Retina (tissue), 1 donor: Measurements from ENCODE around the gene DOCK2.
"Not testable (repeated sequence)": the region's sequence is repeated elsewhere in the genome, so short reads cannot be mapped to it uniquely, and the experiment has no call there.

Experiments
- DNase-seq: peaks from one replicate; pipeline ENCODE4 v3.0.0-alpha.2; 2016

The DOCK2 gene

DNA sequence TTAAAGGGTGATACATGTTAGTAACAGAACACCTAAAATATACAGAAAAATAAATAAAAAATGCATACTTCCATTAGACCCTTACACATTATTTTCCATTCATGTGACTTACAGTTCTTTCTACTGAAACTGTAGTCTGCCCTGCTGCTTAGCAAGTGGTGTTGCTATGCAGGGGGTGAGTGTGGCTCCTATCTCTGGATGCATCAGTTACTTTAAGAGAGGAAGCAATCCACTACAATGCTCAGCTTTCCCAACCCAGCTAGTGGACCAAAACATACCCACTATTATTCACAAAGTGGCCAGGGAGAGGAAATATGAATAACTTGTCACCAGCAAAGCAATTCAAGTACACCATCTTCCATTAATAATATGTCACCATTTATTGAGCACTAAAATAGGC, 121.8 kb downstream of the DOCK2 start:
- DNase-seq: no peak

DNA sequence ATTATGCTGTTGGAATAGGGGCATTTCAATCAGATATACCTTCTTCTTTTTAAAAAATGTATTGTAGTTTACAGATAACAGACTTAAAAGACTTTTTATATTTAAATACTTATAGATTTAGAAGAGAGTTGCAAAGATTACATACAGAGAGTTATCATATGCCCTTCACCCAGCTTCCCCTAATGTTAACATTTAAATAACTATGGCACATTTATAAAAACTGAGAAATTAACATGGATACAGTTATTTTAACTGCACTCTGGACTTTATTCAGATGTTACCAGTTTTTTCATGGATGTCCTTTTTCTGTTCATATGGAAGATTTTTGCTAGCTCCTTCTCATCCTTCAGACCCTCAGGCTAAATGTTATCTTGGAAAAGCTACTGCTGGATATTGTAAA, 123.2 kb downstream of the DOCK2 start:
- DNase-seq: no peak

DNA sequence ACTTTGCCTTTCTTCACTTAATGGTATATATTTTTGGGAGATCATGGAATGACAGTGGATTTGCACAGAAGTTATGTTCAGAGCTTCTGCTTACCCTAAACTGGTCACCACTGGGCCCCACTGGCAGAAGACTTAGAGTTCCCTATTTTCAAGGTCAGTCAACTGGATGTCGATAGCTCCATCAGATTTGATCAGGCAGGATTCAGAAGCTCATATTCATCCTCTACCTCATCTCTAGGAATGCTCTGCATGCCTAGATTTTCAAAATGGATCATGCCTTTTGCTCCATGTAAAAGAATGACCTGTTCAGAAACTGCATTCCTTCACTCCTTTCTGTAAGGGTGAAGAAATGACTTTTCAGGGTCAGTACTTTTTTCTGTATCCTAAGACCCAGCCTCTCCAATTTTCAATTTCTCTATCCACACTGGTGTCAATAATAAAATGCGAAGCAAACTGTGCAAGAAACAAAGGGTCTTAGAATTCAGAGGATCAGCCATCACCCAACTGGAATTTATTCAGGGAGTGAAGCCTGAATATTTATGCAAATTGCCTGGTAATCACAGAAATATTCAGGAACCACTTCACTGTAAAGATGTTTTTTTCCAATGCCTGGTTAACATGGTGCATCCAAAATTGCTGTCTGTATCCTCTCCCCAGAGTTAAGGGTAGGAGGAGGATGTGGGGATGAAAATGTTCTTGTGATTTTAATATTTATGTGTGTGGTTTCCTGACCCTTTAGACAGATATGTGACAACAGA, 125.4 kb downstream of the DOCK2 start:
- no peak for DNase-seq

DNA sequence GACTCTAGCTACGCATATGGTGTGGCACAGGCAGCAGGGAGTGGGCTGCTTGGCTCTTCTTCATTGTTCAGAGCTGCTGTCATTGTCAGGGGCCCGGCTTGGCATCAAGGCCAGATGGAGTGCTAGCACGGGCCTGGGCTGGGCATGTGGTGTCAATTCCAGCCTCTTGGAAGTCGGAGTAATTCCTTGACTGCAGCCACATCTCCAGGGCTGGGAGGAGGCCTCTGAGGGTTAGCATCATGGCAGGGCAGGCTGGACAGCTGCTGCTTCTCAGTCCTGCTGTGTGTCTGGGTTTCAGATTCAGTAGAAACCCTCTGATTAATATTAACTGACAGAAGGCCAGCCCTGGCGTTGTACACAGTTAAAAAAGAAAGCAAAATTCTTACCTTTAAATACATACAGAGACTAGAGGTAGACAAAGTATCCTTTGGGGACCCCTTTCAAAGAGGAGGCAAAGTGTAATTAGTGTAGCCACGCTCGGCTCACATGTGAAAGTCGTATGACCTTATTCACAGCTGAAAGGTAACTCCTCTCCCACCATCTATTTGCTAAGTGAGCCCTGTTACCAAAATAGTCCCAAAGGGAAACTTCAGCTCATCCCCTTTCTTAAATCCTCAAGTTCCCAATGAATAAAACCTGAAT, 126.4 kb downstream of the DOCK2 start:
- peak; percentile 65 for DNase-seq

DNA sequence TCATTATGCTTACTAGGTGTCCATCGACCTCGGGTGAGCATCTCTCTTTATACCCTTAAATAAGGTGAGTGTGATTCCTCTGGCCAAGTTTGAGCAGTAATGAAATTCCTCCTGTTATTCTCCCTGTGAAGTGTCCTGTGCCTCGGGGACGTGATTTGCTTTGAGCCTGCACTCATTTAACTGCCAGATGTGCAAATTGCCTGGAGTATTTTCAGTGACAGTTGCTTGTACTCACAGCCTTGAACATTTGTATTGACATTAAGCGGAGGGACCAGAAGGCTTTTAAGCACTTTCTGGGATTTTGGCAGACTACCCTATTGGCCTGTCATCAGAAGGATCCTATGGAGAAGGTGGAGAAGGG, 126.9 kb downstream of the DOCK2 start:
- DNase-seq: no peak

DNA sequence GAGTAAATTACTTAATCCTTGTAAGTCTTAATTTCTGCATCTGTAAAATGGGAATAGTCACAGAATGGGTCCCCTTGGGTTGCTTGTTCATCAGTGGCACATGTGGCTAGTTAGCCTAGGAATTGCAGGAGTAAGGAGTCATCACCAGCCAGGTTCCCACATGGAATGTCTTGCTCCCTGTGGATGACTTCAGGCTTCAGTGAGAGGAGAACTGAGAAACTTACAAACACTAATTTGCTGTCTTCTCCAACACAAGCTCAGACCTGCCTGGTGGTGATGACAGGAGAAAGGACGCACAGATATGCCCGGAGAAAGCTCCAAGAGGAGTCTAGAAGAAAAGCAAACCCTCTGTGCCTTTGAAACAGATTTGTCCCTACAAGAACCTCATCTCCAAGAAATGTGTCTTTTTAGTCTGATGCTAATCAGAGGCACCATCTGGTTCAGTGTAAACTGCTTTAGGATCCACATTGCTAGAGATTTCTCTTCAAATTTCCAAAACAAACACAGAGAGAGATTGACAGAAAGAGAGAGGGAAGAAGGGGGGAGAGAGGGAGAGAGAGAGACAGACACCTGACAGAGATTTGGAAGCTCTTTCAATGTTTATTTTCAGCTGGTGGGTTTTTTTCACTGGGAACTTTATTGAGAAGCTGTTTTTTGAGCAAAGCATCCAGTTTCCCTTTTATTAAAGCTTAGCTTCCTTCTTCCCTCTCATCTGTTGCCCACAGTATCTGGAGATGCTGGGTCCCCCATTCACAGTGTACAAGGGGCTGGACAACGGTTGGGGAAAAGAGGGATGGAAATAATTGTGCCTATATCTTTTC, 128.3 kb downstream of the DOCK2 start:
- DNase-seq: no peak

DNA sequence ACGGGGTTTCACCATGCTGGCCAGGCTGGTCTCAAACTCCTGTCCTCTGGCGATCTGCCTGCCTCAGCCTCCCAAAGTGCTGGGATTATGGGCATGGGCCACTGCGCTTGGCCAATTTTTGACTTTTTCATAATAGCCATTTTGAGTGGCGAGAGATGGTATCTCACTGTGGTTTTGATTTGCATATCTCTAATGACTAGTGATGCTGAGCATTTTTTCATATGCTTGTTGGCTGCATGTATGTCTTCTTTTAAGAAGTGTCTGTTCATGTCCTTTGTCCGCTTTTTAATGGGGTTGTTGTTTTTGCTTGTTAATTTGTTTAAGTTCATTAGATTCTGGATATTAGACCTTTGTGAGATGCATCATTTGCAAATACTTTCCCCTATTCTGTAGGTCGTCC, 129.9 kb downstream of the DOCK2 start:
- DNase-seq: not testable (repeated sequence)

DNA sequence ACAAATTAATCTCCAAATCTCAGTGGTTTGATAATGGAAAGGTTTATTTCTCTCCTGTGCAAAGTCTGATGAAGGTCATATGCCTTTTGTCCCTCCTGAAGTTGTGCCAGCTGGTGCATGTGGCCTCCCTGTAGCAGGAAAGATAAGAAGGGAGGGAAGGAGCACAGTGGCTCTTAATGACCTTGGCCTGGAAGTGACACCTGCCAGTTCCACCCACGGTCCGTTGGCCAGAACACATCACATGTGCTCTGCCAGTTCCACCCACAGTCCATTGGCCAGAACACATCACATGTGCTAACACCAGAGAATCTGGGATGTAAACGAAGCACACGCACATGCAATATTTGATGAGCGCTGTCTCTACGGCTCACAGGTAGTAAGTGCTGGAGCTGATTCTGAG, 130.9 kb downstream of the DOCK2 start:
- no peak for DNase-seq

DNA sequence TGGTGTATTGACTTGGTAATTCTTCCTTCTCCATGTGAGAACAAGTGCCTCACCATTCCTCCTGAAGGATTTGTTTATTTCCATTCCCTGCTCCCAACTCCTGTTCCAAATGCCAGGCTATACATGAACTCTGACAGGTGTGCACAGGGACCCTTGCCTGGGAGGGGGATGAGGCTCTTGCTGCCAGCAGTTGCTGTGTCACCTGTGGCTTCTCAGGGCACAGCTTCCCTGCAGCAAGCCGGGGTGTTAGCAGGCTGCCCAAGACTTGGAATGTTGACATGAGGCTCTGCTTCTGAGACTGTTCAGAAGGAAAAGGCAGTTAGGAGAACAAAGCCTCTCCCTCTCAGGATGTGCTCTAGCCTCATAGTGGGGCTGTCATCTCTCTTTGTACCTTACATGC, 131.3 kb downstream of the DOCK2 start:
- no peak for DNase-seq

DNA sequence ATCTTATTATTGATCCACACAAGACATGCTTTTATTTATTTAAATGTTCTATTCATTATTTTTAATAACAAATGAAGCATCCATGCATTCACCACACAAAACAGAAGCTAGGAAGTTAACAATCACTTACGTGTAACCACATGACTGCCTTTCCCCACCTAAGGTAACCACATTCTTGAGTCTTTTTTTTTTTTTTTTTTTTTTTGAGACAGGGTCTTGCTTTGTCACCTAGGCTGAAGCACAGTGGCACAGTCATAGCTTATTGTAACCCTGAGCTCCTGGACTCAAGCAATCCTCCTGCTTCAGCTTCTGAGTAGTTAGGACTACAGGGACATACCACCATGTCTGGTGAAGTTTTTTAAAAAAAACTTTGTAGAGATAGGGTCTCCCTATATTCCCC, 133.0 kb downstream of the DOCK2 start:
- DNase-seq: no peak

DNA sequence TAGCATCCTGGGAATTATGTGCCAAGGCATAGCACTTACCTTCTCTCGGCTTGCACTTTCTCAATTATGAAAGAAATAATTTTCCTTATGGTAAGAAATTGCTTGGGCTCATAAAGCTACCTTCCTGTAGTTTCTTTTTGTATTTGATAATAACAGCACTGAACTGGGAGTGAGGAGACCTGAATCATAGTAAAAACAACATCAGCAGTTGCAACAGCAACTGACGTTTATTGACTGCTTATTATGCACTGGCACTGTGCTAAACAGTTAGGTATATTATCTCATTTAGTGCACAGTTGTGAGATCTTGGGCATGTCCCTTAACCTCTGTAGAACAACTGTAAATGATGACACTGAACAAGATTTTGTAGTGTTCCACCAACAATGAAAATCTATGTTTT, 135.2 kb downstream of the DOCK2 start:
- DNase-seq: no peak

DNA sequence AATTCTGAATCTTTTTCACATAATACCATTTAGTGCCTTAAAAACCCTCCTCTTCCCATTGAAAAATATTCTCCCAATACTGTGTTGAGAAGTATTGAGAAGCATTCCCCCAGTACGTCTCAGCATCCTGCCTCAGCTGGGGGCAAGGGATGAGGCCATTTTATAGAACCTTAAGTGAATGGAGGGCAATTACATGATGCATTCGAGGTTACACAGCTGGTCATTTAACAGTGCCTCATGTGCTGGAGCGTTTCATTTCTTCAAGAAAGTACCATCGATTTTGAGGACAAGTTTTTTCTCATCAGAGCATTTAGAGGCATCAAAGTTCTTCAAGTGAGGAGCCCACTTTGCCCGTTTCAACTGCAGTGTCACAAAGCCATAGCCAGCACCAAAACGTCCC, 135.6 kb downstream of the DOCK2 start:
- DNase-seq: no peak

DNA sequence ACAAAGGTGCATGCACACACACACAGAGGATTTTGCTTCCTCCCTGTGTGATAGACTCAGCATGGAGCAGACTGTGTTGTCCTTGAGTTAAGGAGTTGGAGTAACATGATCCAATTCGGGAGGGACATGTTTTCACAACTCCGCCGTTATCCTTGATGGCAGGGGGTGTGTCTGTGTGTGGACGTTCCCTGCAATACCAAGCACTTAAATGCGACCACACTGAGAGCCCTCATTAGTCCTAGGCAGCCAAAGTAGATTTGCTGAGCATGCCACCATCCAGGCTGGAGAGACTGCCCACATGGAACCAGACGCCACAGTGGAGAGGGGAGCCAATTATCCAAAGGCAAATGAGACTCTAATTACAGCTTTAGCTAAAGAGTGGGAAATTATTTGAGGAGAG, 140.1 kb downstream of the DOCK2 start:
- DNase-seq: peak; percentile 50

DNA sequence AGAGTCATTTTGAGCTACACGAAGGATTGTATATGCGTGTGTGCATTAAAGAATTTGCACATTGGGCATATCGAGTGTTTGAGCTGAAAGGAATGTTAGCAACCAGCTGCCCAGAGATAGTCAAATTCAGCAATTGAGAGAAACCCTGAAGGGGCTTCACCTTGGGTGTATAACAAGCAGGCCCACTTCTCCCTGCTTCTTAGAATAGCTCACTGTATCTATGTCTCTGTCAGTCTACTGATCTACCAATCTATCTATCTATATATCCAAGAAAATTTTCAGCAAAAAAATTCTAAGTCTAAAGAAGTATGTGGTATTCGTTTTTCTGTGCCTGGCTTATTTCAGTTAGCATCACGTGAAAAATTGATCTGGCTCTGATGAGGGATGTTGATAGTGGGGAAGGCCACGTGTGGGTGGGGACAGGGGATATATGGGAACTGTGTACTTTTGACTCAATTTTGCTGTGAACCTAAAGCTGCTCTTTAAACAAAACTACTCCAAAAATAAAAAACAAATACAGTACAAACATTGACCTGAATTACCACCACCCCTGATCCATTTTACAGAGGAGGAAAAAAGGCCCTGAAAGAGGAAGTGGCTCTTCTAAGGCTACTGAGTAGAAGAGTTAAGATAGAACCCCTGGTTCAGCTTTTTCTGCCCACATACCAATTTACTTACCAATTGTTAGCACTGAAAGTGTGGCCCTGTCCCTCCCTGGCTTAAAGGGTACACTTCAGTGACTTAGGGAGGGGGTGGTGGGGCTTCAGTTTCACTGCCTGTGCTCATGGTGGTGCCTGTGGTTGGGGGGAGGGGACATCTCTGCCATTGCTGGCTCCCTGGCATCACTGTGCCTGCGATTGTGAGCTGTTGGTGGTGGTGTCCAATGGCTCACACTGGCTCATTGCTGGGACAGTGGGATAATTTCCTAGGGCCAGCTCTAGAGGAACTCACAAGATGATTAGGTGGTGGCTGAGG, 141.8 kb downstream of the DOCK2 start:
- DNase-seq: no peak

DNA sequence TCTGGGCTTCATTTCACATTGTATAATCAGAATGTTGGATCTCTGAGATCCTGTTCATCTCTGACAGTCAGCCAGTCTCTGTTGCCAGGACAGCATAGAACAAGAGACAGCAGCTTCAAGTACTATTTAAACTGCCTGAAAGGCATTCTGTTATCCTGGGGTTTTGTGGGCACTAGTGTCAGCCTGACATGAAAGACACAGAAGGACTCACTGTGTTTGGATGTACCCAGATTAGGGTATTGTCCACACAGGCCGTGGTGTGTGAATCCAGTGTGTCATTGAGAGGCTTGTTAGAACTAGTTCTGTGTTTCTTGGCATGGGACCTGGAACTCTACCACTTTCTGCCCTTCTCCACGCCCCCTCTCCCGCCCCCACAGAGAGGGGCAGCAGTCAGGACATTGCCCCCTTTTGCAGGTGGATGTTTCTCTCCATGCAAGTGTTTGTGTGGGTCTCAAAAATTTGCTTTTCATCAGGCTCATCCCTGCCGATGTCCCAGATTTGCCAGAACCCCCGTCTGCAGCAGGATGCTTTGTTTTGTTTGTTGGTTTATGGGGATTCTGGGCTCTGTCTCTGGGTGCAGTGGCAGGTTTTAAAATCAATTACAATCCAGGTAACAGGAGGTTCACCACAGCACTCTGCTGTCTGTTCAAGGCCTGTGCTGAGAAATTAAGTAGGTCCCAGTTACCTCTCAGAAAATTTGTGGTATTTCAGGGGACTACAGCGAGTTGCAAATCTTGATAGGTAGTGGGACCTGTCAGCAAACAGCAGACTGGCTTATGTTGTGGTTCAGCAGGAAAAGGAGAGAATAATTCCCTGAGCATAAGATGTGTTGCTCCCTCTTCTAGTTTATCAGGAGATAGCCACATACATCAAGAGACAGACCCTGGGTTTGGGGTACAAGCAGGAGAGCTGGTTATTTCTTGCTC, 144.6 kb downstream of the DOCK2 start:
- no peak for DNase-seq

DNA sequence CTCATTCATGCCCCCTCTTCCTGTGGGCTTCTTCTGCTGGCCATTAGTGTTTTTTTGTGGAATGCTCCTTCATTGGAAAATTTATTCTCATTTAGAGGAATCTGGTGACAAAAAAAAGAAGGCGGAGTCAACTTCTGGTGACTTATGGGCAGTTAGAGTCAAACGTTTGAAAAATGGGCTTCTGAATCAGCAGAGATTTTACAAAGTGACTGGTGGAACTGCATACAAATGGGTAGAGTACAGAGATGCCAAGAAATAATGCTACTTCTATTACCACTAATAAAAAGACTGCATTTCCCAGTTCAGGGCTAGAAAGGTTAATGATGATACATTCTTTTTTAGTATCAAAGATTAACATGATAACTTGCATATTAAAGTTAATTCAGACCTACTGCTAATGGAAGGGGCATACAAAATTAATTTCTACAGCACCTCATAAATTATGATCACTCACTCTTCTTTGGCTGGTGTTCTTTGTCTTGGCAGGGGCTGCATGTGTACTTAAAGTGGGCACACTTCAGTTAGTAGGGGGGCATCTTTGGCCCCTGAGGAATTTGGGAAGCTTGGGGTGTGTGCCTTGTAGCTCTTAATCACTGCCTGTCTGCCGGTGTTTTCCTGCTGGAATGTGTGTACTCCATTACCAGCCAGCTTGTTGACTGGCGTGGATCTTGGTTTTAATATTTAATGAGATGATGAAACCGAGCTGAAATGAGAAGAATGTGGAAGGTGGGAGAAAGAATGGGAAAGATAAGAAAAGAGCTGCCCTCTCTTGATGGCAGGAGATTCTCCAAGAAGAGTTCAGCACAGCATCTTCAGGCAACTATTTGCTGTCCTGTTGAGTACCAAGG, 148.9 kb downstream of the DOCK2 start:
- DNase-seq: no peak

DNA sequence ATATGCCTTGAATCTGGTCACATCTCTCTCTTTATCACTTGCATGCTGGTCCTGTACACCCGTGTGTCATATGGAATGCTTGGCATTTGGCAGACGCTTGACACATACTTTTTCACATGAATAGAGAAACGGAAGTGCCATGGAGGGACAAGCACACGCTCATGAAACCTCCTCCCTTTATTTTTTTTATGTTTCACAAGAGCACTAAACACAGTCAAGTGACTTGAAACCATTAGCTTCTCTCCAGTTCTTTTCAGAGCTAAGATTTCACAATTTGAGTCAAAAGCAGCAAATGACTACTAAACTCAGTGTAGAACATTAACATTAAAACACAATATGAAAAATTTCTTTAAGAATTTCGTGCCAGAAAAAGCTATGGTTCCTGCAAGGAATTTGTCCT, 151.1 kb downstream of the DOCK2 start:
- DNase-seq: no peak

DNA sequence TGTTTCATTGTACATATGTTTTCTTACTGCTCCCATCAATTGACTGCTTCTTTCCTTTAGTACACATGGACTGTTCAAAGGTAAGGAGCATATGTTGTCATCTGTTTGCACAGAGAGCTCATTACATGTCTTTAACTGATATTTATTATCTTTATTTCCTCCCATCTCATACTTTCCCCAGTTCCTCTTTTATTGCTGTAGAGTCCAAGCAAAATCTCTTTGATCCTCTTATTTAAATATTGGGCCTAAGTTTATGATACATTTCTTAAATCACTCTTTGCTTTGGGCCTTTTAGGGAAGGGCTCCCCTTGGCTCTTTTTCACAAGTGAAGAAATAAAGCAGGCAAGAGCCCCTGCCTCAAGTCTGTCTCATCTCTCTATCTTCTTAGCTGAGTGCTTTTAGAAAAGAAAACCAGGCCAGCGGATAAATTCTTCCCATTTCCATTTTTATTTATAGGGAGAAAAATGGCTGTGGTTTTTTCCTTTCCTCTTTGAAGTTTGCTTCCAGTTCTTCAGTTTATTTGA, 152.4 kb downstream of the DOCK2 start:
- no peak for DNase-seq

DNA sequence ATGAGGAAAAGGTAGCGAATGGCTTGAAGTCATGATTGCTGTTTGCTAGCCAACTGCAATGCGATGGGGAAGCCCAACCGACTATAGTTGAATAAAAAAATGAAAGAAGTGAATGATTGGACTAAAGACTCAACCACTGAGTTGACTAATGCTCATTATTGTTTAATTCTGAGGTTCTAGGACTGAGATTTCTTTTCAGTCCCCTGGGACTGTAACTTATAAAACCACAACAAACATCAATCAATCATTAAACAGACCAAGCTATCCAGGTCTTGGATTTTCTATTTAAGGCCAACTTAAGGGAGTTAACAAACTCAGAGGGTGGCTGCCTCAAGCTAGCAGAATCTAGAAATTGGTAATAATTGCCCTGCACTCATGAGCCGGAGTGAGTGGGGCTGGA, 154.2 kb downstream of the DOCK2 start:
- no peak for DNase-seq

DNA sequence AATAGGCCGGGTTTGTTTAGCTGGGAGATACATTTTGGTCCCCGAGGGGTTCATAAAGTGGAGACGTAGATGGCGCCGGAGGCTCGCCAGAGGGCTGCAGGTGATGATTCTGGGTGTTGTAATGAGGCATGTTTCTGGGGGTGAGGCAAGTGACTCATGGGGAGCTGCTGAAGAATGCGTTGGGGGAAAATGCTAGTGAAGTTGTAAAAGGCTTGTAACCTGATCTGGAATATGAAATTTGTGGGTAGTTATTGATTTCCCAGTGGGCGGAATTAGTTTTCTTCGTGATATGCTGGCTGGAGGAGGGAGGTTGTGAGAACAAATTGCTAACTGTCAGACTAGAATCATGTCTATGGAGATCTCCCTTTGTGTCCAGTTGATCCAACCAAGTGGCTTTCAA, 158.3 kb downstream of the DOCK2 start:
- DNase-seq: no peak
